Right lobe of liver (tissue), 6 donors: ENCODE measurements around the gene DNAAF6. TPM values are rescaled to one million over a fixed set of nuclear protein-coding genes. Genes with fewer than 3 reads are reported as not detected.
"Not testable (repeated sequence)": the region's sequence is repeated elsewhere in the genome, so short reads cannot be mapped to it uniquely, and the experiment has no call there.

Experiments used
- ATAC-seq, 4 donors: fragments of 200-7000 bp; cut with Tn5 transposase; one replicate each; pipeline ENCODE4 v1.9.1; 2020; ENCODE audit warnings: mild to moderate bottlenecking in 4 of 4, moderate library complexity in 4 of 4
- DNase-seq, 3 donors: peaks; one replicate each; pipeline ENCODE4 v3.0.0-alpha.2; 2020
- H3K27ac ChIP-seq, 3 donors: fragments of 200-600 bp; one replicate each; pipeline ENCODE4 v1.8.0; 2022
- H3K27me3 ChIP-seq, 2 donors: fragments of 200-600 bp; one replicate each; pipeline ENCODE4 v1.8.0; 2022
- H3K36me3 ChIP-seq, 4 donors: fragments of 200-600 bp; sonication (generic) in 1 of 4; one replicate each; pipeline versions ENCODE4 v1.5.1 to v1.8.0; 2017 to 2022; ENCODE audit warnings: control low read depth in 1 of 4
- H3K4me1 ChIP-seq, 4 donors: fragments of 200-600 bp; sonication (generic) in 1 of 4; one replicate each; pipeline versions ENCODE4 v1.5.1 to v1.8.0; 2017 to 2022; ENCODE audit warnings: control low read depth in 1 of 4
- H3K4me3 ChIP-seq, 3 donors: fragments of 200-600 bp; one replicate each; pipeline ENCODE4 v1.8.0; 2022
- H3K9me3 ChIP-seq, 4 donors: fragments of 200-600 bp; sonication (generic) in 1 of 4; one replicate each; pipeline versions ENCODE4 v1.5.1 to v1.8.0; 2017 to 2022; ENCODE audit warnings: control low read depth in 1 of 4
- CTCF ChIP-seq, 4 donors: fragments of 200-600 bp in 3 of 4; fragments of 450-650 bp in 1 of 4; IDR thresholded peaks; one replicate each; pipeline versions ENCODE4 v1.5.1 to v1.8.0; 2016 to 2022; ENCODE audit warnings: antibody characterized with exemption in 4 of 4, mild to moderate bottlenecking in 2 of 4
- POLR2A ChIP-seq: fragments of 450-650 bp; IDR thresholded peaks from one replicate; pipeline ENCODE4 v1.6.1; 2017; ENCODE audit warnings: antibody characterized with exemption, mild to moderate bottlenecking
- WGBS: methylation state at CpG from one replicate; pipeline ENCODE4 v1.1.6; 2018; ENCODE audit warnings: low coverage, low lambda C conversion rate; ENCODE audit not compliant: insufficient coverage; ENCODE audit errors: missing lambda C conversion rate; 5-methylcytosine and 5-hydroxymethylcytosine counted together
- intact Hi-C, 2 donors: fragments of 100-400 bp; cut with DNase I; formaldehyde crosslinking; loops; one replicate each; pipeline versions ENCODE4 v1.11.2 to v1.14.1; 2022
- total RNA-seq, 6 experiments: library from RNA; depleted of rRNA in 2 of 6; stranded (reverse); fragments of >200 nt in 2 of 6; fragmentation: NEBNext Ultra II Directional in 3 of 6; extraction: Animal tissue kit (Norgen Biotek cat#: 25700) in 3 of 6; gene quantifications; one replicate each; pipeline versions ENCODE4 v1.1.0 to v1.2.4, GENCODE V29; 2016 to 2023
- donor health status: DM: no; HTN: yes; CAD: no.
- donor health status: DM: no; HTN: no; CAD: no.
- donor health status: DM: no; HTN: no; CAD: no.
- donor health status: DM: no; HTN: yes; CAD: no.
- donor health status: DM: no; HTN: yes; CAD: no.

DNAAF6 gene
- total RNA-seq, 6 experiments from 2014 or later, result not detected

GRCh38 chrX:107171369-107172102 lies 34.9 kb upstream of the DNAAF6 start:
- ATAC-seq (no peak), DNase-seq (no peak)
- Histone ChIP-seq H3K36me3 (no peaks in the 10 kb centered on the region), H3K27me3 (no peaks in the 10 kb centered on the region), H3K4me3 (no peak overlapping the region), H3K4me1 (no peaks in the 10 kb centered on the region), H3K9me3 (no peaks in the 10 kb centered on the region), H3K27ac (no peak overlapping the region)
- intact Hi-C loops, result no loop called here
- no peak for TF ChIP-seq CTCF (IDR thresholded peaks at IDR 0.05)
- no peak for TF ChIP-seq POLR2A

GRCh38 chrX:107197319-107197718 lies 9.1 kb upstream of the DNAAF6 start:
- TF ChIP-seq CTCF (IDR thresholded peaks at IDR 0.05), result no peak
- no peak overlapping the region for H3K27ac ChIP-seq
- no peak overlapping the region for H3K4me3 ChIP-seq
- 75% methylated on average over 1 of the region's 1 CpG for WGBS
- no peaks in the 10 kb centered on the region for H3K4me1 ChIP-seq
- no peak for ATAC-seq
- intact Hi-C loops, result no loop called here
- no peaks in the 10 kb centered on the region for H3K9me3 ChIP-seq
- DNase-seq, result no peak
- peaks cover 0 to 3% of the 10 kb centered on the region in 2 donors for H3K27me3 ChIP-seq
- H3K36me3 ChIP-seq, result no peaks in the 10 kb centered on the region

- ATAC-seq, H3K9me3 ChIP-seq, DNase-seq, H3K4me1 ChIP-seq, H3K4me3 ChIP-seq, H3K36me3 ChIP-seq, intact Hi-C loops, H3K27me3 ChIP-seq, H3K27ac ChIP-seq: not testable (repeated sequence)
- 74% methylated on average over 5 of the region's 6 CpGs for WGBS
Observed at GRCh38 chrX:107198074-107198473, 8.3 kb upstream of the DNAAF6 start.

GRCh38 chrX:107199491-107199890 lies 6.9 kb upstream of the DNAAF6 start:
- H3K27me3 ChIP-seq, result peaks cover 0 to 3% of the 10 kb centered on the region in 2 donors
- no peaks in the 10 kb centered on the region for H3K9me3 ChIP-seq
- H3K36me3 ChIP-seq, result no peaks in the 10 kb centered on the region
- ATAC-seq (no peak), DNase-seq (no peak)
- WGBS, result 62% methylated on average over 3 of the region's 3 CpGs
- no peak overlapping the region for H3K27ac ChIP-seq
- H3K4me1 ChIP-seq, result no peaks in the 10 kb centered on the region
- intact Hi-C loops, result no loop called here
- TF ChIP-seq POLR2A, result no peak
- TF ChIP-seq CTCF (IDR thresholded peaks at IDR 0.05), result no peak
- no peak overlapping the region for H3K4me3 ChIP-seq

GRCh38 chrX:107204068-107204605 lies 2.3 kb upstream of the DNAAF6 start:
- no peak for DNase-seq
- WGBS, result 58% methylated on average over 6 of the region's 6 CpGs
- intact Hi-C loops, result no loop called here
- Histone ChIP-seq H3K4me3 (no peak overlapping the region), H3K4me1 (no peaks in the 10 kb centered on the region), H3K9me3 (no peaks in the 10 kb centered on the region), H3K27me3 (no peaks in the 10 kb centered on the region), H3K36me3 (no peaks in the 10 kb centered on the region), H3K27ac (no peak overlapping the region)
- no peak for ATAC-seq
- TF ChIP-seq CTCF (IDR thresholded peaks at IDR 0.05) (no peak), POLR2A (no peak)
